Glomerular endothelial cell (primary cell): ENCODE results near the gene FTL. TPM values are rescaled to one million over a fixed set of nuclear protein-coding genes. Genes with fewer than 3 reads are reported as not detected.

ENCODE experiments used
- total RNA-seq: library from RNA; depleted of rRNA; stranded (reverse); fragments of >200 nt; gene quantifications from 2 replicates; pipeline ENCODE4 v1.2.3, GENCODE V29; 2015

The FTL gene
- total RNA-seq, 1 donor from 2014 or later, result 2,985 TPM

Other genes with a start within 250 kb of the FTL start
- gene MAMSTR, start 245.6 kb upstream of the FTL start, total RNA-seq, result 0.29 and 1.6 TPM in 2 replicates
- gene RASIP1, start 224.7 kb upstream of the FTL start, total RNA-seq, result 153 and 158 TPM in 2 replicates
- gene IZUMO1, start 218.4 kb upstream of the FTL start, total RNA-seq, result not detected in 2 replicates
- gene FUT1, start 212.7 kb upstream of the FTL start, total RNA-seq, result 6.1 and 6.4 TPM in 2 replicates
- gene FGF21, start 209.8 kb upstream of the FTL start, total RNA-seq, result not detected in 2 replicates
- 53.3 and 71.8 TPM in 2 replicates for gene BCAT2, start 154.3 kb upstream of the FTL start, total RNA-seq
- 38.8 and 39.6 TPM in 2 replicates for gene HSD17B14, start 128.8 kb upstream of the FTL start, total RNA-seq
- 2.4 and 4.0 TPM in 2 replicates for gene PLEKHA4, start 96.7 kb upstream of the FTL start, total RNA-seq
- gene PPP1R15A, start 92.9 kb upstream of the FTL start, total RNA-seq, result 74.2 and 82.8 TPM in 2 replicates
- 0.19 TPM in 1 of 2 replicates, not detected in the other for gene TULP2, start 66.6 kb upstream of the FTL start, total RNA-seq
- 446 and 494 TPM in 2 replicates for gene NUCB1, start 65.0 kb upstream of the FTL start, total RNA-seq
- gene DHDH, start 31.6 kb upstream of the FTL start, total RNA-seq, result not detected in 2 replicates
- 208 and 237 TPM in 2 replicates for gene BAX, start 10.4 kb upstream of the FTL start, total RNA-seq
- 40.0 and 41.5 TPM in 2 replicates for gene GYS1, start 28.0 kb downstream of the FTL start, total RNA-seq
- gene RUVBL2, start 28.6 kb downstream of the FTL start, total RNA-seq, result 132 and 133 TPM in 2 replicates
- 0.76 TPM in 1 of 2 replicates, not detected in the other for gene LHB, start 51.8 kb downstream of the FTL start, total RNA-seq
- gene CGB3, start 59.0 kb downstream of the FTL start, total RNA-seq, result not detected in 2 replicates
- not detected in 2 replicates for gene CGB2, start 66.6 kb downstream of the FTL start, total RNA-seq
- gene CGB1, start 71.6 kb downstream of the FTL start, total RNA-seq, result not detected in 2 replicates
- gene CGB5, start 78.5 kb downstream of the FTL start, total RNA-seq, result not detected in 2 replicates
- not detected in 2 replicates for gene CGB8, start 83.8 kb downstream of the FTL start, total RNA-seq
- not detected in 2 replicates for gene CGB7, start 92.4 kb downstream of the FTL start, total RNA-seq
- not detected in 2 replicates for gene NTF4, start 99.5 kb downstream of the FTL start, total RNA-seq
- 0.06 TPM in 1 of 2 replicates, not detected in the other for gene KCNA7, start 107.4 kb downstream of the FTL start, total RNA-seq
- 156 and 289 TPM in 2 replicates for gene SNRNP70, start 120.1 kb downstream of the FTL start, total RNA-seq
- 5.4 and 7.7 TPM in 2 replicates for gene LIN7B, start 149.1 kb downstream of the FTL start, total RNA-seq
- gene C19orf73, start 153.8 kb downstream of the FTL start, total RNA-seq, result 1.9 and 3.3 TPM in 2 replicates
- gene PPFIA3, start 154.2 kb downstream of the FTL start, total RNA-seq, result 3.8 and 4.6 TPM in 2 replicates
- gene HRC, start 190.1 kb downstream of the FTL start, total RNA-seq, result not detected in 2 replicates
- gene TRPM4, start 192.5 kb downstream of the FTL start, total RNA-seq, result 35.5 and 39.5 TPM in 2 replicates